ENCODE data around the gene MRPS27.
"Not testable (repeated sequence)": the region's sequence is repeated elsewhere in the genome, so short reads cannot be mapped to it uniquely, and the experiment has no call there.

The MRPS27 gene

DNA sequence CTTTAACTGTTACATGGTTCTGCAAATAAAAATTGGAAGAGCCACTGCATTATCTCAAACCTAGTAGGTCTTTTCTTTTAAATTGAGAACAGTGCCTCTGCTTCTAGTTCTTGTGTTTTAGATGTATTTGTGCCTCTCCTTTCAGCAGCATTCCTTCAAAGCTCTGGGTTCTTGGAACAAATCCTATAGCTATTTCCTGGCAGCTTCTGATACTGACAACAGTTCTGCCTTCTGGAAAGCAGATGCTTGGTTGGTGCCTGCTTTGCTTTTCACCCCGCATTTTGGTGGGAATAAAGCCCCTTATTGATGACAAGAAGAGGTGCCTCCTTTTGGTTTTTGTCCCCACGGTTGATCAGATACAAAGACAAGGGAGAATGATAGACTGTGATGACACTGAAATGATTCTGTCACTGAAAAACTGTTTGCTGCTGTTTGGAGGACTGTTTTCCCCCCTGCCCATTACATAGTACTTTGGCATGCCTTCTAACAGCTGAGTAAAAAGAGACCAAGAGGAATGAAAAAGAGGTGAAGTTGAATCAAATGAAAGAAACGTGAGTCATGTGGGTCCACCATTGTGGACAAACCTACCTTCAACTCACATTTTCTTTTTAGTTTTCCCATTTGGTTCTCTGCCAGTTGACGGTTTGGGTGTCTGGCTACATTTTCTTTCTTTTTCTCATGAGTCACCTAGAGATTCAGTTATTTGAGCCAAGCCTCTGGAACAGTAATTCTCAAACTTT lies 5.7 kb upstream of the MRPS27 start:
- no peak for DNase-seq (ENCODE audit: low spot score)

DNA sequence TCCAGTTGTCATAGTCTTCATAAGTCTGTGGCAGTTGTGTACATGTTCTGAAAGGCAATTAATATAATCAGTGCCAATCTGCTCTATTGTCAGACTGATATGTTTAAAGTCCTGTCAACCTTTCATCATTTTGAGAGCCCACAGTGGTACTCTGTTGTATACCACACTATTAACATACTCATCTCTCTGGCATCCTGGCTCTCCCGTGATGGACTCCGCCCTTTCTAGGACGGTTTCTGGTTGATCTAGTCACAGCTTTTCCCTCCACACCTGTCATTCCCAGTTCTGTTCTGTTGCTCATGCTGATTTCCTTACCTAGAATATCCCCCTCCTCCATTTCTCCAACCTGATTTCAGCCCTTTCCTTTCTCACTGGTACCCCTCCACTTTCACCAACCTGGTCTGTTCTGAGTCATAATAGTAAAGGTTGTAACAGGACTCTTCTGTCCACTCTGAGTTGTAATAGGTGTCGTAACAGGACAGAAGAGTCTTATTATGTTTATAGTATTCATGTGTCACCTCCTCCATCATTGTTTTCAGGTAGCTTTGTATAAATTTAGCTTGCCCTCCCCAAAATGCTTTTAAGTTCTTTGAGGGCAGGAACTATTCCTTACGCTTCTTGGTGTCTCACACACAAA lies 4.3 kb upstream of the MRPS27 start:
- no peak for DNase-seq (ENCODE audit: low spot score)

DNA sequence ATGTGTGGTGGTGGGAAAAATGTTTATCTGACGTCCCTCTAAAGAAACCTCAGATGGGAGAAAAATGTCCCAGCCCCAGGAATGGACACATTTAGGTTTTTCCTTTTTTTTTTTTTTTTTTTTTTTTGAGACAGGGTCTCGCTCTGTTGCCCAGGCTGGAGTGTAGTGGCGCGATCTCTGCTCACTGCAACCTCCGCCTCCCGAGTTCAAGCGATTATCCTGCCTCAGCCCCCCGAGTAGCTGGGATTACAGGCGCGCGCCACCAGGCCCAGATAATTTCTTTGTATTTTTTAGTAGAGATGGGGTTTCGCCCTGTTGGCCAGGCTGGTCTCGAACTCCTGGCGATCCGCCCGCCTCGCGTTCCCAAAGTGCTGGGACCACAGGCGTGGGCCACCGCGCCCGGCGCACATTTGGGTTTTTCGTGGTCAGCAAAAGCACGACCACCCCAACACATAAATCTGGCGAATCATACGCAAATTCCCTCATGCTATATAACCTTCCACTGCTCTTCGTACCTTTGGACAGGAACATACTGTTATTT lies 535 bp downstream of the MRPS27 start:
- not testable (repeated sequence) for DNase-seq (ENCODE audit: low spot score)

DNA sequence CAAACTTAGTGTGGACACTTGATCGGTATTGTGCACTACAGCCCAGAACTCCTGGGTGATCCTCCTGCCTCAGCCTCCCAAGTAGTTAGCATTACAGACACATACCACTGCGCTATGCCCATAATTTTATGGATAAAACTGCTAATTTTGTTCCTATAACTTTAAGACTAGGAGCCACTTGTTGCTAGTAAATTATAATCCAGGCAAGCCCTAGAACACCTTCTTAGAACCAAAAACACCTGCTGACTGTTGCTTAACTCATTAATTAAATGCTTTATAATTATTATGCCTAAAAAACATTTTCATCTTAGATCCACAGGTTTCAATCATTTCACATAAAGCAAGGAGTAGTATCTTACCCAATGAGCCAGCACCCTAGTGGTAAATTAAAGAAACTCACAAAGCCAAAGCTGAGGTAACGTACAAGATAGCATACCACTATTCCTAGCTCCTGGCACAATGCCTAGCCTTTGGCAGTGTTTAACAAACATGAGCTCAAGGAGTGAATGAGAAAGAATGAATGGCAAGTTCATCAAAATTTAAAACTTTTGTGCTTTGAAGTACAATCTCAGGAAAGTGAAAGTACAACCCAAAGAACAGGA lies 5.4 kb downstream of the MRPS27 start:
- DNase-seq (ENCODE audit: low spot score), result no peak

DNA sequence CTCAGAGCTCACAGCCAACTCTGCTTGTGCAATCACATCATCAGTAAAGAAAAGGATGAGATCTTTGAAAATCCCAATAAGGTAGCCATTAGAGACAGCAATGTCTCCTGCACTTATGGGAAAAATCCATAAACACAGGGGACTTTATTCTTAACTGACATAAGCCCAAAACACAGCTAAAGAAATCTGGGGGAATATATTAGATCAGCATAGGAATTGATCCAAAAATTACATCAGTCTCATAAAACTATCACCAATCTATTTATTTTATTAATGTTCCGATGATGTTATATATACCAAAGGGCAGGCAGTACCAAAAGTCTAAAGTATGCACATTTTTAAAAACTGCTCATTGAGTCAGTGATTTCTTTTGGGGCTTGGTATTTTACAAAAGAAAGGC lies 6.9 kb downstream of the MRPS27 start:
- no peak for DNase-seq (ENCODE audit: low spot score)

DNA sequence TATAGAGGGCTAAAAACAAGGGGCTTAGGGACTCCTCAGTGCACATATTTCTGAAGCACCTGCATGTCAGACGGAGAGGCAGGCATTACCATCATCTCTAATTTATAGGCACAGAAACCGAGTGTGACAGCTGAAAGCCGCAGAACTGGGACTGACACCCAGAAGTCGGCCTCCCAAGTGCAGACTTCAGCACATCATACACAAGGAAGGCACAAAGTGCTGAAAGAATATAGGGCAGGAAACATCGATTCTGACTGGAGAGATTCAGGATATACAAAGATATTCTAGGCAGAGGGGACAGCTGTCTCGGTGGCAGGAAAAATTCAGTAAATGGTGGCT lies 11.2 kb downstream of the MRPS27 start:
- no peak for DNase-seq (ENCODE audit: low spot score)

DNA sequence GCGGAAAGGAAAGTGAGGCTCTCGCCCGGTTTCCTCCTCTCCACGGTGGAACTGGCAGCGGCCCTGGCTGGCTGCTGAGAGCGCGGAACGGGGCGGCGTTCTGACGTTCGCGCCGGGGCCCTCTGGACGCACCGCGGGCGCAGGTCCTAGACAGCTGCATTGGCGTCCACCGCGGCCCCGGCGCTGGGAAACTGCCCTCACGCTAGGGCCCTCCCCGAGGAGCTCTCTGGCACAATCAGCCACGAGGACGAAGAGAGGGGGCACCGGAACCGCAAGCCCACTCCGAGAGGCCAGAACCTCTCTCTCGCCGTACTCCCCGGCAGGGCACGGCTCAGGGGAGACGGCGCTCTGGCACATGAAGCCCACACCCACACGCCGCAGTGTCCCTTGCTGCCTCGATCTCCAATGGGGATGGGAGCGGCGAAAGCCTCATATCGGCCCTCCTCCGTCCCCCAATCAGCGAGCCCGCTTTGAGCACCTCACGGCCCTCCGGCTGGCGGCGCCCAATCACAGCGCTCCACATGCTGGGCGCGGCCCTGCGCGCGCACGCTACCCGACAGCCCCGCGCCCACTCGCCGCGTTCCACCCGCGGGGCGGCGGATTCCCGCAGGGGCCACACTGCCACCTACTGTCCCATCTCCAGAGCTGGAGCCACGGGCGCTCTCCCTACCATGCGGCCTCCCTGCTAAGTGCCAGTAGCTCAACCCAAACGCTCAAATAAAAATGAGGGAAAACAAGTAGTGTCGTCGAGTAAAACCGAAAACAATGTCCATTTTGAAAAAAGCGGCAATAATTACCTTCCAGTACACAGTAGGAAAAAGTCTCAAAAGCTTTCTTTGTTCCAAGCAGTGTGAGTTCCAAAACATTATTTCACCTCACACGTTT lies 11.8 kb downstream of the MRPS27 start:
- DNase-seq (ENCODE audit: low spot score), result peak; percentile 95

DNA sequence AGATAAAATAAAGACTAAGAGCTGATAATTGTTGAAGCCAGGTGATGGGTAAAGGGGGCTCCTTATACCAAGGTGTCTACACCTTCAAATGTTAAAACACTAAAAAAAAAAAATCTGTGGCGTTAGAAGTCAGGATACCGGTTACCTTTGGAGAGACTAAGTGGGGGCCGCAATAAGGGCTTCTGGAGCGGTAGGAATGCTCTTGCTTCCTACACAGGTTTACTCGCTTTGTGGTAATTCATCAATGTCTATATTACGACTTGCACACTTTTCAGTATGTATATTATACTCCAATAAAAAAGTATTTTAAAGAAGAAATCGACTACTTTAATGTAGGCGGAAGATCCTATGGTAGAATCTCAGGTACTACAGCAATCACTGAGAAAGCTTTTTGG lies 12.5 kb downstream of the MRPS27 start:
- DNase-seq (ENCODE audit: low spot score), result no peak

DNA sequence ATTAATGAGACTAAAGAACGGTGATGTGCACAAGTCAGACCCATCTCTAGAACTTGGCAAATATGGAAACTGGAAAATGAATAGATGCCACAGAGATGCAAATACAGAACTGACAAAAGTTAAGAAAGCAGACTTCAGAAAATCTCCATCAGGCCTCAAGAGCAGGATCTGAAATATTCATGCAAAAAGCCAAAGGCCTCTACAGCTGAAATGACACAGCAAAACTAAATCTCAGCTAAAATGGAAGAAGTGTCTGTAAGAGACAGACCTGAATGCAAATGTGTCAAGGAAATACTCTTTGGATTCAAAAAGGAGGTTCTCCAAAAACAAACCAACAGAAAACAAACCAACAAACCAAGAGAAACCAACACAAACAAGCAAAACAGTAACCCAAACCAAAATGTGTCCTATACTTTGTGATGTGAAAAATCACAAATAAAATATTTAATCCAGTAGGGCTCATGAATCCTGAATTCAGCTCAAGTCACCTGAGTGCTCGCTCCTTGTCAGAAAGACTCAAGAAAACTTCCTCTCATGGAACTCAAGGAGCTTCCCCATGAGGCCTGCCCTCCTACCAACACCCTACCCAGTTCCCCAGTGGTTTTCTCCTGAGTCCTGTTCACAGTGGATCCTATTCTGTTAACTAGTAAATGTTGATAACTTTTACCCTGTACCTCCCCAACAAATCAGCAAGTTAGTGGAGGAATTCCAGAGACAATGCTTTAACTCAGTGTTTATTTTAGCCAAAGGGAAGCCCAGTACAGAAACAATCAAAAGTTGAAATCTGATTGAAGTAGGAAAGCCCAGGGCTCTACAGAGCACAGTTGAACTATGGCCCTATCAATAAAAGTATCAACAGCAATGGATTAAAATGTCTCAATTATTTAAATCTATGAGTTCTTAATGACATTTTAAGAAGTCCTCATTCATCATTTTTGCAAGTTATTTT lies 14.6 kb downstream of the MRPS27 start:
- DNase-seq (ENCODE audit: low spot score), result no peak

DNA sequence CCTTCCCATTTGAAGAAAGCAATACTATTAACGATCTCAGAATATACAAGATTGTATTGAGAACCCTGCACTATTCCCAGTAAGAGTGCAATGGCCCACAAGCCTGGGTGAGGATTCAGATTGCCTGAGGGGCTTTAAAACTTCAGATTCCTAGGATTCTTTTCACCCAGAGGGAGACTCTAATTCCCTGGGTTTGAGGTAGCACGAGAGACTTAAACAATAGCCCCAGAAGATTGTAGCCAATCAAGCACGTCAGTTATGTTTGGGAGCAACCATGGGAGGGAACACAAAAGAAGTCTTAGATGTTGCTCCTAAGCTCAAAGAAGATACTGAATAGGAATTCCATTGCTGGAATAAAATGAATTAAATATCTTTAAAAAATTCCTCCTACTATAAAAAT lies 17.9 kb downstream of the MRPS27 start:
- DNase-seq (ENCODE audit: low spot score), result no peak

DNA sequence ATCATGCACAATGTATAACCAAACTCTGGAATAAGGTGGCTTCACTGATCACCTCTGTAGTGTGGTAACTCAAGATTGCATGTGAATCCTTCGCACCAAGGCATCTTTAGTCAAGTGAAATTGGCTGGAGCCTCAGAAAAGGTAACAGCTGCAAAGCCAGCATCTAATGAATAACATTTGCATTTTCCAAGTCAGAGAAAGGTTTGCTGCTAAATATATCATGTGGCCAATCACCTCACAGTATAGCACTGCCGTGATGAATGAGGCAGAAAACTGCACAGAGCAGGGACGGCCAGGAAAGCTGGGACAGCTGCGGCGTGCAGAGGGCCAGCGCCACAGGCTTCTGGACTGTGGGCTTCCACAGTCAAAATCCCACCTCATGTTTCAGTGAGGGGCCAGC lies 18.5 kb downstream of the MRPS27 start:
- DNase-seq (ENCODE audit: low spot score), result no peak

DNA sequence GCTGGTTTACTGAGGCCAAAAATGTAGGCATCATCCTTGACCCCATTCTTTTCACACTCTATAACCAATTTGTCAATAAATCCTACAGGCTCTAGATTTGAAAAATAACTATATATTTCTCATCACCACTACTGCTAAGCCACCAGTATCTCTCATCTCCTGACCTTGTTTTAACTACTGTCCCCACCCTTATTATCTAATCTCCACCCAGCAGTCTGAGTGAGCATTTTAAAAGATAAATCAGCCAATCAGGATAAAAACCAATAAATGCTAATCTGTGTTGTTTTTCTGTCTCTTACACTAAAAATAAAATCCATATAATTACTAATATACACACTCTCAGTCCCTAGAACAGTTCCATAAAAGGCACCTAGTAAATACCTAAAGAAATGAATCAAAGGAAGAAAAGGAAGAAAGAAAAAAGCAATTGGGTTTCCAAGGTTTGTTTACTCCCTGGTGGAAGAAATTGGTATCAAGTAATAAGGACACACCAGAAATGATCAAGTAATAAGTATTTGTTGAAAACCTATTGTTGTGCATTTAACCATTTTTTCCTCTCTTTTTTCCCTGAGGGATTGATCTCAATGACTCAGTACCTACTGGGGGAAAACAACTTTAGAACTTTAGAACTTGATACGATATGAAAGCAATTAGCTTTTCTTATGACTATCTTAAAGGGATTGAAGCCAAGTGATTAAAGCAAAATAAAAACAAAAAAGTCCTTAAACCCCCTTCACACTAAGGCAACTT lies 19.3 kb downstream of the MRPS27 start:
- DNase-seq (ENCODE audit: low spot score), result no peak

DNA sequence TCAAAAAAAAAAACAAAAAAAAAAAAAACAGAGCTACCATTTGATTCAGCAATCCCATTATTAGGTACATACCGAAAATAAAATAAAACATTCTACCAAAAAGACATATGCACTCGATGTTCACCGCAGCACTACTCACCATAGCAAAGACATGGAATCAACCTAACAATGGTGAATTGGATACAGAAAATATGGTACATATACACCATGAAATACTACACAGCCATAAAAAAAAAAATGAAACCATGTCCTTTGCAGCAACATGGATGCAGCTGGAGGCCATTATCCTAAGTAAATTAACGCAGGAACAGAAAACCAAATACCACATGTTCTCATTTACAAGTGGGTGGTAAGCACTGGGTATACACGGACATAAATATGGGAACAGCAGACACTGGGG lies 21.3 kb downstream of the MRPS27 start:
- DNase-seq (ENCODE audit: low spot score), result no peak

DNA sequence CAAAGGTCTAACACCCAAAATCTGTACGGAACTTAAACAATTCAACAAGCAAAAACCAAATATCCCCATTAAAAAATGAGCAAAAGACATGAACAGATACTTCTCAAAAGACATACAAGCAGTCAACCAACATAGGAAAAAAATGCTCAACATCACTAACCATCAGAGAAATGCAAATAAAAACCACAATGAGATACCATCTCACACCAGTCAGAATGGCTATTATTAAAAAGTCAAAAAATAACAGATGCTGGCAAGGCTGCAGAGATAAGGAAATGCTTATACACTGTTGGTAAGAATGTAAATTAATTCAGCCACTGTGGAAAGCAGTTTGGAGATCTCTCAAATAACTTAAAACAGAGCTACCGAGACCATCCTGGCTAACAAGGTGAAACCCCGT lies 21.9 kb downstream of the MRPS27 start:
- DNase-seq (ENCODE audit: low spot score), result not testable (repeated sequence)

DNA sequence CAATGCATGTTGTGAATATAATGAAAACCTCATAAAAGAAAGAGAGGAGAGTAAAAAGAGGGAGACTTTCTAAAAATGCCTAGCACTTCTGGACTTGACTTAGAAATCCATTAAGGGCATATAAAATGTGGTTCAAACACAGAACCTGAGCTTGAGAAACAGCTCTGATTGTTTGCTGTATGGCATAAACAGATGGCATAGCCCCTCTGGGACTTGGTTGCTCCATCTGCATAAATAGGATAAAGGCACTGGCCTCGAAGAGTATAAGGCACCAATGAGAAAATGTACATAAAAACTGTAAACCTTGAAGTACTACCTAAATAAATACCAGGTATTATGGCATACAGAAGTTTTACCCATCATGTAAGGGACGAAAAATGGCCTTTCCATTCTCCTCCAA lies 23.8 kb downstream of the MRPS27 start:
- DNase-seq (ENCODE audit: low spot score), result no peak

DNA sequence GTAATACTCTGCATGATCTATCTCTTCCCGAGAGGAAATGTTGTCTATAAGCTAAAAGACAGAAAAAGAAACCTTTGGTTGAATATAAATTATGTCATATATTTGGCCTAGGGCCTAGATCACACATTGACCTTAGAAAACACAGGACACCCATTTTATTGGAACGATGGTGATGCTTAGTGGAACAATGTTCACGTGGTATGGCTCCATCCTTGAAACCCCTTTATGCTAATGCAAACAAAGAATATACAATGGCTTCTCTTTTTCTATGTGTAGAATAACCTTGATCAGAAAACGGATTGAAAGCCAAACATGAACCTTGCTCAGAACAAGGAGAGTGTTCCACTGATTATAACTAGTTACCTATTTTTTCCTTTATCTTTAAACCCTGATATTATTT lies 24.5 kb downstream of the MRPS27 start:
- no peak for DNase-seq (ENCODE audit: low spot score)

DNA sequence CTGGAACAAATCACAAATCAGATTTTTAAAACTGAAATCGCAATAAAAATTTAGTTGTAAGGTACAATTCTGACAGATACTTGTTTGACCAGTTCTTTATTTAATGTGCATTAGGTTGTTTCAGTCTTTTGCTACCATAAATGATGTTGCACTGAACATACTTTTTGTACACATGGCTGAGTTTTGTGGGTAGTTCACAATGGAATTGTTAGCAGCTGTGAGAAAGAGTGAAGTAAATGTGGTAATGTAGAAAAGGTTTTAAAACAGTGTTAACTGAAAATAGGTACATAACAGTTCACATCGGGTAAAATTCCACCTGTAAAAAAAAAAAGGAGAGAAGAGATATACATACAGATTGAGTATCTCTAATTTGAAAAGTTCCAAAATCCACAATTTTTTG lies 25.6 kb downstream of the MRPS27 start:
- no peak for DNase-seq (ENCODE audit: low spot score)

DNA sequence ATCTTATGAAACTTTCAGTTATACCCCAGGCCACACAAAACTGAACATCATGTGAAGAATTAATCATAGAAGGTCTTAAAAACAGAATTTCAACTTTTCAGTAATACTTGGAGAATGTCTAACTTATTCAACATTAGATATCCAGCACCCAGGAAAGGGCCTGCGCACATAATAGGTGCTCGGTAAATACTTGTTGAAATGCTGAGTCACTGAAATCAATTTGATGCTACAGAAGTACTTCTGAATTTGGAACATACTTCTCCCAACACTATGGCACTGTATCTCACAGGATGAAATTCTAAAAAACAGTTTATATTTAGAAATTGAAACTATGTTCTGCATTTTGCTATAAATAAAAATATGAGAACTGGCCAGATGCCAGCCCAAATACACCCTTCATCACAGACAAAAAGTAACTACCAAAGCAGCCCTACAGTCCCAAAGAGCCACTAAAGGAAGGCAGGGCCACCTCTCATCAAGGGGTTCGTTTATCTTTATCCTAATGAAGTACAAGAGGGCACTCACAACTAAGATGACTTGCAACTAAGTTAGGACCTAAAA lies 26.5 kb downstream of the MRPS27 start:
- no peak for DNase-seq (ENCODE audit: low spot score)

DNA sequence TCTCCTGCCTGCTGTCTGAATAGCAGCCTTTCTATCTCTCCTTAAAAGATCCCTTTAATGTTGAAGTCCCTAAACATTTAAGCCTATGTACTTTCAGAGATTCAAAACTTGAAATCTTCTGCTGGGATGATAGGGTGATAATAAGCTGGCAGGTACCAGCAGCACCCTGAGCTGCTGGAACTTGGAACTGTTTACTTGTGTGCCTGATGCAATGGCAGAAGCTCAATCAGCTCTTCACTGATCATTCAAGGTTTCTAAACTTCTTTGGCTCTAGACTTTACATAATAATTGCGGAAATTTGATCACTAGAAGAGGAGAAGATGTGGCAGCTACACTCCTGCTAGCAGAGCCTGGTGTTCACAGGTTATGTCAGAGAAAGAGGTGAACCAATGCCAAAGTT lies 27.6 kb downstream of the MRPS27 start:
- no peak for DNase-seq (ENCODE audit: low spot score)

DNA sequence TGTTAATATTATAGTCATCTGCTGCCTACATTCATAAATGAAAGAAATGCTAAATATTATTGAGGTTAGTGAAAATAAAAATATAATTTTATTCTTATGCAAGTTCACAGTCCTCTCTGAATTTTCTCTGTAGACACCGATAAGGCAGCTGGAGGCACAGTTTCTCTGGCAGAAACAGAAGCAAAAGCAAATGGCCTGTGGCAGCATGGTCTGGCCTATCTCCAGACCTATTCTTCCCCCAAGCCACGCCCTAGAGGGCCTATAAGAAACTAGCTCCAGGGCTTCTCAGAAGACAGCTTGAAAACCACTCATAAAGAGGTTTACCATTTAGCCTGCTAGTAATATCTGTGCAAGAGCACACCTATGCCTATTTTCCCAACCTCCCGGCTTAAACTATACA lies 28.4 kb downstream of the MRPS27 start:
- no peak for DNase-seq (ENCODE audit: low spot score)

Data from HuH-7 (cell line).